Left forelimb (tissue), 1 donor: ENCODE measurements around the gene TUBA4B.

Experiments
- DNase-seq: peaks from one replicate; pipeline ENCODE4 v3.0.0-alpha.2; 2018; ENCODE audit warnings: low spot score

Gene TUBA4B

GRCh38 chr2:219252900-219253752 lies at the start of gene TUBA4B:
TUBA4B (plus strand) TSS chr2:219253243; CDS start chr2:219253408, 165 bp downstream.
- DNase-seq, result no peak

- no peak for DNase-seq
Observed at GRCh38 chr2:219204425-219205164, 48.4 kb upstream of the TUBA4B start.

- no peak for DNase-seq
Observed at GRCh38 chr2:219205165-219205538, 47.9 kb upstream of the TUBA4B start.

GRCh38 chr2:219205981-219206327 lies 47.1 kb upstream of the TUBA4B start:
- peak; percentile 47 for DNase-seq

- peak; percentile 96 for DNase-seq
Observed at GRCh38 chr2:219206328-219207133, 46.5 kb upstream of the TUBA4B start, which contains the start of gene ZFAND2B. ZFAND2B (plus strand) TSS chr2:219206782; CDS start chr2:219206988, 206 bp downstream.

- no peak for DNase-seq
Observed at GRCh38 chr2:219207134-219207883, 45.7 kb upstream of the TUBA4B start.

- no peak for DNase-seq
Observed at GRCh38 chr2:219207884-219208740, 44.9 kb upstream of the TUBA4B start.

GRCh38 chr2:219209236-219210195 lies 43.5 kb upstream of the TUBA4B start:
- no peak for DNase-seq

- no peak for DNase-seq
Observed at GRCh38 chr2:219210196-219210885, 42.7 kb upstream of the TUBA4B start.

- DNase-seq, result no peak
Observed at GRCh38 chr2:219210886-219211362, 42.1 kb upstream of the TUBA4B start.

- peak; percentile 45 for DNase-seq
Observed at GRCh38 chr2:219213026-219213415, 40.0 kb upstream of the TUBA4B start.

GRCh38 chr2:219213486-219214071 lies 39.5 kb upstream of the TUBA4B start:
- DNase-seq, result no peak

GRCh38 chr2:219214141-219214540 lies 38.9 kb upstream of the TUBA4B start:
- DNase-seq, result no peak

GRCh38 chr2:219214786-219215185 lies 38.3 kb upstream of the TUBA4B start:
- peak; percentile 62 for DNase-seq

- peak; percentile 58 for DNase-seq
Observed at GRCh38 chr2:219215871-219216534, 37.0 kb upstream of the TUBA4B start.

- DNase-seq, result no peak
Observed at GRCh38 chr2:219216535-219216915, 36.5 kb upstream of the TUBA4B start.

- no peak for DNase-seq
Observed at GRCh38 chr2:219218217-219218731, 34.8 kb upstream of the TUBA4B start.
